GM21528 (cell line): ENCODE measurements around the gene PBX3.
"Not testable (repeated sequence)": the region's sequence is repeated elsewhere in the genome, so short reads cannot be mapped to it uniquely, and the experiment has no call there.

Experiments used
- ATAC-seq: cut with Tn5 transposase; IDR thresholded peaks from one replicate; pipeline ENCODE4 v1.9.1; 2021; ENCODE audit warnings: mild to moderate bottlenecking, moderate library complexity; ENCODE audit not compliant: unreplicated experiment, low FRiP score

PBX3 gene

DNA sequence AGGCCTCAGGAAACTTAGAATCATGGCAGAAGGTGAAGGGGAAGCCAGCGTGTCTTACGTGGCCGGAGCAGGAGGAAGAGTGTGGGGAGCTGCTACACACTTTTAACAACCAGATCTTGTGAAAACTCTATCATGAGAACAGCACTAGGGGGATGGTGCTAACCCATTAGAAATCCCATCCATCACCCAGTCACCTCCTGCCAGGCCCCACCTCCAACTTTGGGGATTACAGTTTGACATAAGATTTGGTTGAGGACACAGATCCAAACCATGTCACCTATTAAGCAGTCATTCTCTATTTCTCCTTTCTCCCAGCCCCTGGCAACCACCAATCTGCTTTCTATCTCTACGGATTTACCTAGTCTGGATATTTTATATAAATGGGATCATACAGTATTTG is 26.9 kb downstream of the PBX3 start:
- no peak for ATAC-seq

DNA sequence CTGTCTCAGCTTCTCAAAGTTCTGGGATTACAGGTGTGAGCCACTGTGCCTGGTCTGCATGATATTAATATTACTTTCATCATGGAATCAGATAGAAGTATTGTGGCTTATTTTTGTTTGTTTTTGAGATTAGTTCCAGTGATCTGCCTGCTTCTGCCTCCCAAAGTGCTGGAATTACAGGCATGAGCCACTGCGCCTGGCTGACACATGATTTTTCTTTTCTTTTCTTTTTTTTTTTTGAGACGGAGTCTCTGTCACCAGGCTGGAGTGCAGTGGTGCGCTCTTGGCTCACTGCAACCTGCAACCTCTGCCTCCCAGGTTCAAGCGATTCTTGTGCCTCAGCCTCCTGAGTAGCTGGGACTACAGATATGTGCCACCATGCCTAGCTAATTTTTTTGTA is 29.6 kb downstream of the PBX3 start:
- ATAC-seq, result not testable (repeated sequence)

DNA sequence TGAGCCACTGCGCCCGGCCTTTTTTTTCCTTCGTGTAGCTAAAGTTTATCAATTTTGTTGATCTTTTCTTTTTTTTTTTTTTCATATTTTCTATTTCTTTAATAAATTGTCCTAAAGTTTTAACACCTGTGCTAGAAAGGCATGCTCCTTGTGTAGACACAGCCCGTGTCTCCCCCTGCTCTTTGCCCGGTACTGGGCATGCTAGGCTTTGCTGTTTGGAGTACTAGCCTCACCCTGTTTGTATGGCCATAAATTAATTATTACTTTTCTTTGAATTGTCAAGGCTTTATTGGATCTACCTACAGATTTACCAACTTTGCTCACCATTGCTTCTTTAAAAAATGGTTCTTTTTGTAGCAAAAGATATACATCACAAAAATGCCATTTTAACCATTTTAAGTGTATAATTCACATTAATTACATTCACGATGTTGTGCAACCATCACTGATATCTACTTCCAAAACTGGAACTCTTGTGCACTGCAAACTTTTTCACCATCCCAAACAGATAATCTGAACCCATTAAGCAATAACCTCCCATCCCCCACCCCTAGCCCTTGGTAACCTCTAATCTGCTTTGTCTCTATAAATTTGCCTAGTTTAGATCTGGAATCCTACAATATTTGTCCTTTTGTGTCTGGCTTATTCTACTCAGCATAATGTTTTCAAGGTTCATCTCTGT is 31.5 kb downstream of the PBX3 start:
- not testable (repeated sequence) for ATAC-seq

DNA sequence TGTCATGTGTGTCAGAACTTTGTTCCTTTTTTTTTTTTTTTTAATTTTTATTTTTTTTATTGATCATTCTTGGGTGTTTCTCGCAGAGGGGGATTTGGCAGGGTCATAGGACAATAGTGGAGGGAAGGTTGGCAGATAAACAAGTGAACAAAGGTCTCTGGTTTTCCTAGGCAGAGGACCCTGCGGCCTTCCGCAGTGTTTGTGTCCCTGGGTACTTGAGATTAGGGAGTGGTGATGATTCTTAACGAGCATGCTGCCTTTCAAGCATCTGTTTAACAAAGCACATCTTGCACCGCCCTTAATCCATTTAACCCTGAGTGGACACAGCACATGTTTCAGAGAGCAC is 32.0 kb downstream of the PBX3 start:
- ATAC-seq, result not testable (repeated sequence)

DNA sequence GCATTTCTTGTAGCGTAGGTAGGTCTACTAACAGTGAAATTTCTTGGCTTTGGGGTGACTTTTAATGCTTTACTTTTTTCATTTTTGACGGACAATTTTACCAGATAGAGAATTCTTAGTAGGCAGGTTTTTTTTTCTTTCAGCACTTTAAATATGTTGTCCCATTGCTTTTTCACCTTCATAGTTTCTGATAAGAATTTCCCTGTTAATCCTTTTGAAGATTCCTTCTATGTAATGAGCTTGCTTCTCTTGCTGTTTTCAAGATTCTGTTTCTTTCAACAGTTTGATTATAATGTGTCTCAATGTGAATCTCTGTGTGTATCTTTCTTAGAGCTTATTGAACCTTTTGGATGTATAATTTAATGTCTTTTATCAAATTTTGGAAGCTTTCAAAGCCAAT is 35.5 kb downstream of the PBX3 start:
- no peak for ATAC-seq

DNA sequence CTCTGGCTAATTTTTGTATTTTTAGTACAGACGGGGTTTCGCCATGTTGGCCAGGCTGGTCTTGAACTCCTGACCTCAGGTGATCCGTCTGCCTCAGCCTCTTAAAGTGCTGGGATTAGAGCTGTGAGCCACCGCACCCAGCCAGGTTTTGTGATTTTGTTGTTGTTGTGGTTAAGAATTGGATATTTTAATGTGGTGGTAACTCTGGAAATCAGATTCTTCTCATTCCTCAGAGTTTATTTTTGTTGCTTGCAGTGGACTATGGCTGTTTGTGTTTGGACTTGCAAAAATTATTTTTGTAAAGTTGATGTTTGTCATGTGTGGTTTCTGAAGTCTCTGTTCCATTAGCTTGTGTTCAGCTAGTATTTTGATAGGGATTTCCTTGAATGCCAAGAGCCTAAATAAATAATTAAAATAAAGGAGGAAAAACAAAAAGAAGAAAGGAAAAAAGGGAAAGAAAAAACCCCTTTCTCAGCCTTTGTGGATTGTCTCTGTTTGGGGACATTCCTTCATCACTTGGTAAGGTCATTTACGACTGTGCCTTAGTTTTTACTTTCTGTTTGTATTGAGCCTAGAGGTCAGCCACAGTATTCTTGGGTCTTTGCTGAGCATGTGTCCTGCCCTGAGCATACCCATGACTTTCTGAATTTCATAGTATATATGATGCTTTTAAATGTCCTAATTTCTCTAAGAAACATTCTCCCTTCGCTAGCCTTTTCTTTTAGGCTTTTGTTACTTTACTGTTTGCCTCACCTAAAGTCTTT is 37.3 kb downstream of the PBX3 start:
- ATAC-seq, result no peak

DNA sequence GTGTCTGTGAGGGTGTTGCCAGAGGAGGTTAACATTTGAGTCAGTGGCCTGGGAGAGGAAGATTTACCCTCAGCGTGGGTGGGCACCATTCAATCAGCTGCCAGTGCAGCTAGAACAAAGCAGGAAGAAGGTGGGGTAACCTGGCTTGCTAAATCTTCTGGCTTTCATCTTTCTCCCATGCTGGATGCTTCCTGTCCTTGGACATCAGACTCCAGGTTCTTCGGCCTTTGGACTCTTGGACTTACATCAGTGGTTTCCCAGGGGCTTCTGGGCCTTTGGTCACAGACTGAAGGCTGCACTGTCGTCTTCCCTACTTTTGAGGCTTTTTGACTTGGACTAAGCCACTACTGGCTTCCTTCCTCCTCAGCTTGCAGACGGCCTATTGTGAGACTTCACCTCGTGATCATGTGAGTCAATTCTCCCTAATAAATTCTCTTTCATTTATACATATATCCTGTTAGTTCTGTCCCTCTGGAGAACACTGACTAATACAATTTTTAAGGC is 38.1 kb downstream of the PBX3 start:
- no peak for ATAC-seq

DNA sequence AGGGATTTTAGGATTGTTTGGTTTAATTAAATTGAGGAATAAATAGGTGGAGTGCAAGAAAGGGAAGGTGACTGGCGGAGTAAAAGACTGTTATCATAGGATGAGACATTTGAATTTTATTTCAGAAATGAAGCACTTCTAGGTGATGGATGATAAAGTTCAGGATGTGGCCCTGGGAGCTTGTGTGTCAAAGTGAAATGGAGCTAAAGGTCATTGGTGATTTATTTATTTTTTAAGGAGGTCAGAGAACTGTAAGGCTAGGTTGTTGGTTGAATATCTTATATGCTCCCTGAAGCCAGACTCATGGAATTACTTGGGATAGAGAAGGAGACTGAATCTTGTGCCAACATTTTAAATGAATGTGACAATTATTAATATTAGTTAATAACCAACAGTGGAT is 40.5 kb downstream of the PBX3 start:
- no peak for ATAC-seq

DNA sequence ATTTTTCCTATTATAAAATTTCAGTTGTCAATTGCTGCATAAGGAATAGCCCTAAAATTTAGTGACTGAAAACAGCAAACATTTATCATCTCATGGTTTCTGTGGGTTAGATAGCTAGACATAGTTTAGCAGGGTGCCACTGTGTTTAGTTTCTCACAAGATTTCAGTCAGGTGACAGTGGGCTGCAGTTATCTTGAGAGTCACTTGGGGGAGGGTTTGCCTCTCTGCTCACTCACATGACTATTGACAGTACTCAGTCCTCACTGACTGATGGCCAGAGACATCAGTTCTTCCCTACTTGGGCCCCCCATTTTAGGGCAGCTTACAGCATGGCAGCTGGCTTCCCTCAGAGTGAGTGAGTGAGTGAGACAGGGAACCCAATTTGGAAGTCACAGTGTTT is 42.0 kb downstream of the PBX3 start:
- ATAC-seq, result no peak

DNA sequence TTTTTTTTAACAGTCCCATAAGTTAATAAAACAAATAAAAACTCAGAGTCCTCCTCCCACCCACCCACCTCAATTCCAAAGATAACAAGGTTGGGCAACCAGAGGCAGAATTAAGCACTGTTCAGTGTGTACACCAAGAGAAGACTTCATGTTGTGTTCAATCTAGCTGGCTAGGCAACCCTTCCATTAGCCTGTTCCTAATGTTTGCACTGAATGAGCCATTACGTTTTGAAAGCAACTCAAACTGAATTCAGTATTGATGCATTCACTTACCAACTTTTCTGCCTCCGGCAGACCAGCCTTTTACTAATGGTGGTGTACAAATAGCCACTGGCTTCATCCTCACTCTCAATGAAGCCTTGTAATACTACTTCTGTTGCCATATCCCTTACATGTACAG is 47.5 kb downstream of the PBX3 start:
- ATAC-seq, result no peak

DNA sequence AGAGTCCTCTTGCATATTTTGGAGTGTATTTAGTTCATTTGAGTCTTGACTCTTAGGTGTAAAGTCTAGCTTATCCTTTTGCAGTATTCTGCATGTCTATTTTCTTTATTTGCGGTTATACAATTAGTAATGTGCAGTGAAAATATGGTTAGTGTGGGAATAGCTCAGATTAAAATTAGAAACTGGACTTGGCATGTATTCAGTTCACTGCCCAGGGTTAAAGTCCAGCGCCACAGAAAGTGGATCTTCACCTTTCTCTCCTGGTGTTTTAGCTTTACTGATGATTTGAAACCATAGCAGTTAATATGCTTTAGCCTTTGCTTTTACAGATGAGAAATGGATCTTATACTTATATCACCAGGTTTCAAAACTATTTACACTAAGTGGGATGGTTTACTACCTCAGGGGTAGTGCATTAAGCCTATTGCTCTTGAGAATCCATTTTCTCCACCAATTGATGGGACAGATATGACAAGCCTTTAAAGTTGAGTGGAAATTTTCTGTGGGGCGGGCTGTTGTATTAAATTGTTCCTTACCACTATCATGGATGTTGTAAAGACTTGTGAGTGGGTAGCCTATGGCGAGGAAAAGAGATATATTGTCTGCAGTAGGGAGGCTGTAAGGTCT is 48.9 kb downstream of the PBX3 start:
- no peak for ATAC-seq

DNA sequence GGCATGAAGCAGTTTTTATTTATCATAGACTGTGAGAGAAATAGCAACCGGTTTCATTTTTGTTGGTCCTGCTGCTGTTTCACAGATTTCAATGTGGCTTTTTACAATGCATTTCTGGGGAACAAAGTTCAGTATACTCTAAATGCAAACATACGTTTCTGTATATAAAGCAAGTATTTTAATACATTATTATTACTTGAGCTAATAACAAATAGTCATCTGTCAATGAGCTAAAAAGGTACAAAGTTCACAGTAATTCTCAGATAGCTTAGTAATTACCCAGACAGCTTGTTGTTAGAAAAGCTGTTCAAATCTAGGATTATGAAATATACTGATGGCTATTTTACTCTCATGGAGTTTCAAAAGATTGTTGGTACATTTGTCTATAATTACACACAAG is 50.8 kb downstream of the PBX3 start:
- ATAC-seq, result no peak

DNA sequence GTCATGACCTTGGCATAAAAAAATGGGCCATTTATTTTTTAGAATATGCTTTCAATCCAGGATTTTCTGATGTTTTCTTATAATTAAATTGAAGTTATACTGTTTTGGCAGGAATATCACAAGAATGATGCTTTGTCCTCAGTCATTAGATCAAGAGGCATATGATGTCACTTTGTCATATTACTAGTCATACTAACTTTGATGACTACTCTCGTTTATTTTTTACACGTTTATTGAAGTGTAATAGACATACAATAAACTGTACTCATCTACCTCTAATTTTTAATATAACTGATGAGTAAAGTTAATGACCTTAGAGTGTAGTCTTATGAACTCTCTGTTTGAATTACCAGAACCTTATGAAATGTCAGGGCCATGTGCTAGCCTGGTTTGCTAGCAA is 56.4 kb downstream of the PBX3 start:
- ATAC-seq, result no peak

DNA sequence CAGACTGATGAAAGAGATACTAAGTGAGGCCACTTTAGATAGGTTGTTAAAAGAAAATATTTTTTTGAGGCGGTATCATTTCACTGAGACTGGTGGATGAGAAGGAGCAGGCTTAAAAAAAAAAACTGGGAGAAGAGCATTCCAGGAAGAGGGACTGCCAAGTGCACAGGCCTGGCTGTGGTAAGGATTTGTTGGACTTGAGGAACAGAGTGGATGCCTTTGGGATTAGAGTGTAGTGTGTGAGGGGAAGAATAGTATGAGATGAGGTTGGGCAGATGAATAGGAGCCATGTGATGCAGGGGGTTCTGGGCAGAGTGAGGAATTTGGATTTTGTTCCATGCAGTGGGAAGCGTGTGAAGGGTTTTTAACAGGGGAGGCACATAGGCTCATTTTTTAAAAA is 57.9 kb downstream of the PBX3 start:
- no peak for ATAC-seq

DNA sequence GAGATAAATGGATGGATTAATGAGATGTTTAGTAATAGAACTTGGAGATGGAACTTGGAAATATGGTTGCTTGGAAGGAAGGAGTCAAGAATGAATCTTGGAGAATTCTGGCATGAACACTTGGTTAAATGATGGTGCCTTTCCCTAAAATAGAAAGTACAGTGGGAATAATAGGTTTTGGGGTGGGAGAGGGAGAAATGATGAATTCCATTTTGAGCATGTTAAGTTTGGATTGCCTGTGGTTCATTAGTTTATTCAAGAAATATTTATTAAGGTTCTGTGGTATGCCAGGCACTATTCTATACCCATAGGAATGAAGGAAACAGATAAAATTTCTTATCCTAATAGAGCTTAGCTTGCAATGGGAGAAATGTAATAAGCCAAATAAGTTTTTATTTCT is 58.4 kb downstream of the PBX3 start:
- no peak for ATAC-seq

DNA sequence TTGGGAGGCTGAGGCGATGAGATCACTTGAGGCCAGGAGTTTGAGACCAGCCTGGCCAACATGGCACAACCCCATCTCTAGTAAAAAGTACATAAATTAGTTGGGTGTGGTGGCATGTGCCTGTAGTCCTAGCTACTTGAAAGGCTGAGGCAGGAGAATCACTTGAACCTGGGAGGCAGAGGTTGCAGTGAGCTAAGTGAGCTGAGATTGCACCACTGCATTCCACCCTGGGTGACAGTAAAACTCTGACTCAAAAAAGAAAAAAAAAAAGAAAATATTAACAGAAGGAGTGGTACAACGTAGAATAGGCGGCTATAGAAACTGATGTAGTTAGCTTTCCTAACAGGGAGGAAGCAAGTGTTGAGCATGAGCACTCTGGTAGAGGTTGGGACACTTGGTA is 59.9 kb downstream of the PBX3 start:
- ATAC-seq, result no peak

DNA sequence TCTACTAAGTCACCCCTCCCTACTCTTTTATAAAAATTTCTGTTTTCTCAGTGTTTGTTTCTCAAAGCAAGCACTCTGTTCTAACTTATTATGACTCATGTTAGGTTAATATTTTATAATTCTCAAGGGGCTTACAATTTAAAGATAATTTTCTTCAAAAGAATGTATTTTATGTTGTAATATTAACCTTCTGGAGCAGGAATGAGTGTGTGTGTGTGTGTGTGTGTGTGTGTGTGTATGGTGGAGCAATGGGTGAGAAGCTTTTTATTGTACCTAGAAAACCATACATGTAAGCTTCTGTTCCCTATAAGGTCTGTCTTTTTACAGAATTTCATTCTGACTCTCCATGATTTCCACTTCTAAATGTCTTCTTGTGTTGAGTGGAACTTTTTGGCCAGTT is 63.0 kb downstream of the PBX3 start:
- ATAC-seq, result no peak

DNA sequence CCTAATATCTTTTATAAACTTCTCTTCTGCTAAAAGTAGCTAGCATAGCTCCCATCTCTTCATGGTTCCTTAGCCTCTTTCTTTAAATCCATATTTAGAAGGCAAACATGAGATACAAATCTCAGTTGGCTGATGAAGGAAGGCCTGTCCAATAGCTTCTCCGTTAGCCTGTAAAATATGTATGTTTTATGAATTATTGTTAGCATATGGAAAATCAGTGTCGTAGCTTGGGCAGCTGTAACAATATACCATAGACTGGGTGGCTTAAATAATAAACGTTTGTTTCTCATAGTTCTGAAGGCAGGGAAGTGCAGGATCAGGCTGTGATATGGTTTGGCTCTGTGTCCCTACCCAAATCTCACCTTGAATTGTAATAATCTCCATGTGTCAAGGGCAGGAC is 63.8 kb downstream of the PBX3 start:
- no peak for ATAC-seq

DNA sequence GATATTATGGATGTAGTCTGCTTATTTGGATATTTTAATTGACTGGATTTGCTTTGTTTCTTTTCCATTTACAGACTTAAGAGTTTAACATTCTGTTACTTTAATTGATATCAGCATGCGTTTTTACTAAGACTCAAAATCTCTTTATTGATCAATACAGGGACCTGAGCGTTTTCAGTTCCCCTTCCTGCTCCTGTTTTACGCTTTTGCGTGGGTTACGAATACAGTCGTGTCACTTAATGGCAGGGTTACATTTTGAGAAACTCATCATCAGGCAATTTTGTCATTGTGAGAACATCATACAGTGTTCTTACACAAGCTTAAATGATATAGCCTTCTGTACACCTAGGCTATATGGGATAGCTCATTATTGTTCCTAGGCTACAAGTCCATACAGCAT is 65.2 kb downstream of the PBX3 start:
- no peak for ATAC-seq

DNA sequence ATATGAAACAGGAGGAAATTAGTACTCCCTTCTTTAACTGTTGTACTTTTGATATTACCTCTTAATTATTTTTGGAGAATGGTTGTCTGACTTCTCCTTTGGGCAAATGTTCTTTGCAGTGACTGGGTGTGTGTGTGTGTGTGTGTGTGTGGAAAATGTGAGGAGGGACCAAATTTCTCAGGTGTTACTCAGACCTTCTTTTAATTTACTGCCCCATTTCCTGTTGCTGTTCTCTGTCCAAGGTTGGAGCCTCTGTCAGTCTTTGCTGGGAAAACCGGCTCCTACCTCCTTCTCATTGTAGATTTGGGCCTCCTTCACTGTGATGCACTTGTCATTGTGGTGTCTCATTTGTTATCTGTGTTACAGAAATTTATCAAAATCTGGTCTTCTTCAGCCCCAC is 68.4 kb downstream of the PBX3 start:
- no peak for ATAC-seq

DNA sequence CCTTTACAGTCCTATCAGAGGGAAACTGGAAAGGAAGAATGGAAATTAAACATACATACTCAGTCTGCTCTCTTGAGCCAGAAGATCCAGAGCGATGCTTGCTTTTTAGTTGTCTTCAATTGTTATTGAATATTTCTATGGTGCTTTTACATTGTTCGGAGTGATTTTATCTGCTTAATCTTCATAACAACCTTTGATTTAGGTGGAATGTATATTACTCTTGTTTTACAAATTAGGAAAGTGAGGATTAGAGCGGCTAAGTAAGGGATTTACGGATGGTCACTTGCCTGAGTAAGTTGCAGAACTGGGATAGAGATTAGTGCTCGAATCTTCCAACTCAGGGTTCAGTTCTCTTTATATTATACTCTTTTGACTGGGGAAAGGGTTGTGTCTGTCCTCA is 69.1 kb downstream of the PBX3 start:
- ATAC-seq, result no peak
